WTC11 (cell line): Measurements from ENCODE around the gene EEFSEC. TPM values are rescaled to one million over a fixed set of nuclear protein-coding genes. Genes with fewer than 3 reads are reported as not detected.

Experiments
- ATAC-seq: fragments of 200-7000 bp; cut with Tn5 transposase; 2 replicates; pipeline ENCODE4 v1.10.0; 2021; ENCODE audit warnings: mild to moderate bottlenecking, moderate library complexity
- CTCF ChIA-PET: fragments of 300-600 bp; sonication (Branson Sonifier 250); formaldehyde crosslinking; loops from one replicate; lab custom pipeline; 2021; ENCODE audit warnings: antibody characterized with exemption; lab: Charles Lee
- POLR2A ChIA-PET: fragments of 350-600 bp; sonication (Branson Sonifier 250); formaldehyde crosslinking; loops from one replicate; lab custom pipeline; 2021; ENCODE audit warnings: antibody characterized with exemption; lab: Charles Lee
- DNase-seq: peaks from one replicate; pipeline ENCODE4 v3.0.0; 2021; ENCODE audit warnings: low spot score
- H3K27ac Mint-ChIP-seq: 2 replicates; pipeline ENCODE4 v1.8.0; 2021; ENCODE audit warnings: mixed read lengths
- H3K27me3 Mint-ChIP-seq: 2 replicates; pipeline ENCODE4 v1.8.0; 2021; ENCODE audit warnings: low read depth, mild to moderate bottlenecking, moderate library complexity, mixed read lengths
- H3K36me3 Mint-ChIP-seq: 2 replicates; pipeline ENCODE4 v1.8.0; 2021; ENCODE audit warnings: mixed read lengths
- H3K4me1 Mint-ChIP-seq: 2 replicates; pipeline ENCODE4 v1.8.0; 2022; ENCODE audit warnings: mixed read lengths
- H3K4me3 Mint-ChIP-seq: 2 replicates; pipeline ENCODE4 v1.8.0; 2021; ENCODE audit warnings: mild to moderate bottlenecking, moderate library complexity, mixed read lengths
- H3K9me3 Mint-ChIP-seq: 2 replicates; pipeline ENCODE4 v1.8.0; 2021; ENCODE audit warnings: mixed read lengths
- CREB1 ChIP-seq: sonication (generic); formaldehyde crosslinking; IDR thresholded peaks from 2 replicates; pipeline ENCODE4 v1.8.0; 2023; ENCODE audit warnings: mild to moderate bottlenecking, missing genetic modification reagents
- ESRRA ChIP-seq: sonication (generic); formaldehyde crosslinking; IDR thresholded peaks from 2 replicates; pipeline ENCODE4 v1.8.1; 2022; ENCODE audit warnings: mild to moderate bottlenecking, missing genetic modification reagents, borderline replicate concordance
- FOXJ3 ChIP-seq: sonication (generic); formaldehyde crosslinking; IDR thresholded peaks from 2 replicates; pipeline ENCODE4 v1.9.0; 2021; ENCODE audit warnings: missing genetic modification reagents, mild to moderate bottlenecking, borderline replicate concordance
- KAT7 ChIP-seq: sonication (generic); formaldehyde crosslinking; IDR thresholded peaks from 2 replicates; pipeline ENCODE4 v1.8.1; 2023; ENCODE audit warnings: missing genetic modification reagents, mild to moderate bottlenecking, borderline replicate concordance
- MYBL2 ChIP-seq: sonication (generic); formaldehyde crosslinking; IDR thresholded peaks from 2 replicates; pipeline ENCODE4 v1.8.1; 2023; ENCODE audit warnings: mild to moderate bottlenecking, moderate library complexity, missing genetic modification reagents
- NFYB ChIP-seq: sonication (generic); formaldehyde crosslinking; conservative IDR thresholded peaks from 2 replicates; pipeline ENCODE4 v1.8.0; 2022; ENCODE audit warnings: low read depth, missing genetic modification reagents
- NR2C2 ChIP-seq: sonication (generic); formaldehyde crosslinking; IDR thresholded peaks from 2 replicates; pipeline ENCODE4 v1.8.0; 2022; ENCODE audit warnings: mild to moderate bottlenecking, missing genetic modification reagents
- OVOL2 ChIP-seq: fragments of 250-450 bp; sonication (Bioruptor Pico); IDR thresholded peaks from 2 replicates; pipeline ENCODE4 v1.9.0; 2021; ENCODE audit warnings: mild to moderate bottlenecking, borderline replicate concordance
- PRRX2 ChIP-seq: fragments of 250-450 bp; sonication (Bioruptor Pico); IDR thresholded peaks from 2 replicates; pipeline ENCODE4 v1.8.0; 2021; ENCODE audit warnings: mild to moderate bottlenecking
- SMAD4 ChIP-seq: sonication (generic); formaldehyde crosslinking; IDR thresholded peaks from 2 replicates; pipeline ENCODE4 v1.8.0; 2022; ENCODE audit warnings: mild to moderate bottlenecking, missing genetic modification reagents
- TEAD1 ChIP-seq: sonication (generic); formaldehyde crosslinking; IDR thresholded peaks from 2 replicates; pipeline ENCODE4 v1.8.0; 2022; ENCODE audit warnings: mild to moderate bottlenecking, missing genetic modification reagents
- TP53 ChIP-seq: sonication (generic); formaldehyde crosslinking; IDR thresholded peaks from 2 replicates; pipeline ENCODE4 v1.8.1; 2023; ENCODE audit warnings: mild to moderate bottlenecking, missing genetic modification reagents
- ZNF232 ChIP-seq: sonication (generic); formaldehyde crosslinking; IDR thresholded peaks from 2 replicates; pipeline ENCODE4 v1.8.0; 2022; ENCODE audit warnings: mild to moderate bottlenecking, missing genetic modification reagents
- ZNF423 ChIP-seq: fragments of 250-450 bp; sonication (Bioruptor Pico); IDR thresholded peaks from 2 replicates; pipeline ENCODE4 v2.1.2; 2022; ENCODE audit warnings: mild to moderate bottlenecking, moderate library complexity
- total RNA-seq: library from RNA; stranded (reverse); gene quantifications from 3 replicates; pipeline ENCODE4 v1.2.3, GENCODE V29; 2021
- TF ChIP-seq, protein P1 (sequence below): sonication (generic); formaldehyde crosslinking; IDR thresholded peaks from 2 replicates; pipeline ENCODE4 v1.8.0; 2022; ENCODE audit warnings: missing genetic modification reagents
- TF ChIP-seq, protein P2 (sequence below): sonication (generic); formaldehyde crosslinking; IDR thresholded peaks from 2 replicates; pipeline ENCODE4 v1.8.1; 2022; ENCODE audit warnings: mild to moderate bottlenecking, missing genetic modification reagents, moderate library complexity, borderline replicate concordance
- TF ChIP-seq, protein P3 (sequence below): sonication (generic); formaldehyde crosslinking; IDR thresholded peaks from 2 replicates; pipeline ENCODE4 v1.8.1; 2023; ENCODE audit warnings: mild to moderate bottlenecking, missing genetic modification reagents, moderate library complexity
- TF ChIP-seq, protein P4 (sequence below): fragments of 250-450 bp; sonication (Bioruptor Pico); IDR thresholded peaks from 2 replicates; pipeline ENCODE4 v1.9.0; 2021; ENCODE audit warnings: mild to moderate bottlenecking
- TF ChIP-seq, protein P5 (sequence below): sonication (generic); formaldehyde crosslinking; IDR thresholded peaks from 2 replicates; pipeline ENCODE4 v1.8.0; 2023; ENCODE audit warnings: missing genetic modification reagents
- TF ChIP-seq, protein P6 (sequence below): sonication (generic); formaldehyde crosslinking; IDR thresholded peaks from 2 replicates; pipeline ENCODE4 v1.8.1; 2022; ENCODE audit warnings: low read depth, mild to moderate bottlenecking, moderate library complexity, missing genetic modification reagents, borderline replicate concordance
- TF ChIP-seq, protein P7 (sequence below): sonication (generic); formaldehyde crosslinking; IDR thresholded peaks from 2 replicates; pipeline ENCODE4 v1.8.1; 2023; ENCODE audit warnings: mild to moderate bottlenecking, missing genetic modification reagents
- TF ChIP-seq, protein P8 (sequence below): sonication (generic); formaldehyde crosslinking; IDR thresholded peaks from 2 replicates; pipeline ENCODE4 v1.8.1; 2022; ENCODE audit warnings: mild to moderate bottlenecking, moderate library complexity, missing genetic modification reagents

Gene EEFSEC
- total RNA-seq, 1 experiment from 2014 or later: 13.7 TPM

DNA sequence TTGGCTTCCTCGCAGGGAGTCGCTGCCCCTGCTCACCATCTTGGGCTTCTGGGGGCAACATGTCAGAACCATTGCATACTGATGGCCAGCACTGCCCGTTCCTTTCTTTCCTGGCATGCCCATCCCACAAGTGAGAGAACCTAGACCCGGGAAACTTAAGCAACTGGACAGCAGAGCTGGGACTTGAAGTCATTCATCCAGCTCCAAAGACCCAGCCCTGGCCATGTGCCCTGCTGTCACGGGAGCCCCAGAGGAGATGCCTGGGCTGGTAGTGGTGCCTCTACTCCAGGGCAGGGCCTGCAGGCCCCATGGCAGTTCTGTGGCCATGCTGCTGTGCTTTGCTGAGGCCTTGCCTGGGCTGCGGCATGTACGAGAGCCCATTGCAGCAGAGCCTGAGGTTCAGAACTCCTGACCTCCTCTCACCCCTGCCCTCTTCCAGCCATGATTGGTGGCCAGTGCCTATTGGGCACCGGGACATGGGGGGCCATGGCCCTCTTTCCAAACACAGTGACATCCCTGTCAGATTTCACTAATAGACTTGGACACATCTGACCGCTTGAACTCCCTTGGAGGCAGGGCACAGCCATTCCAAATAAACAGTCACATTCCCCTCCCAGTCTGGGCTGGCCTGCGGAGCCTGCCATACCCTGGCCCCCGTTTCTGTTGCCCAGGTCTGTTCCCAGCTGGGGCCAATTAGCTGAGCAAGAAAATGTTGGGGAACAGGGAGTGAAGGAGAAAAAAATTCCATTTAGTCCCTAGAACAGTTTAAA lies 115.9 kb downstream of the EEFSEC start:
- no peak for ATAC-seq
- Mint-ChIP-seq H3K9me3 (no peaks in the 10 kb centered on the region), H3K27me3 (no peaks in the 10 kb centered on the region), H3K4me3 (no peak overlapping the region), H3K36me3 (peaks cover 3% of the 10 kb centered on the region; the same call in 1 of the 2 replicates), H3K27ac (no peak overlapping the region), H3K4me1 (peaks cover 49% of the 10 kb centered on the region)
- TF ChIP-seq, protein P1, sequence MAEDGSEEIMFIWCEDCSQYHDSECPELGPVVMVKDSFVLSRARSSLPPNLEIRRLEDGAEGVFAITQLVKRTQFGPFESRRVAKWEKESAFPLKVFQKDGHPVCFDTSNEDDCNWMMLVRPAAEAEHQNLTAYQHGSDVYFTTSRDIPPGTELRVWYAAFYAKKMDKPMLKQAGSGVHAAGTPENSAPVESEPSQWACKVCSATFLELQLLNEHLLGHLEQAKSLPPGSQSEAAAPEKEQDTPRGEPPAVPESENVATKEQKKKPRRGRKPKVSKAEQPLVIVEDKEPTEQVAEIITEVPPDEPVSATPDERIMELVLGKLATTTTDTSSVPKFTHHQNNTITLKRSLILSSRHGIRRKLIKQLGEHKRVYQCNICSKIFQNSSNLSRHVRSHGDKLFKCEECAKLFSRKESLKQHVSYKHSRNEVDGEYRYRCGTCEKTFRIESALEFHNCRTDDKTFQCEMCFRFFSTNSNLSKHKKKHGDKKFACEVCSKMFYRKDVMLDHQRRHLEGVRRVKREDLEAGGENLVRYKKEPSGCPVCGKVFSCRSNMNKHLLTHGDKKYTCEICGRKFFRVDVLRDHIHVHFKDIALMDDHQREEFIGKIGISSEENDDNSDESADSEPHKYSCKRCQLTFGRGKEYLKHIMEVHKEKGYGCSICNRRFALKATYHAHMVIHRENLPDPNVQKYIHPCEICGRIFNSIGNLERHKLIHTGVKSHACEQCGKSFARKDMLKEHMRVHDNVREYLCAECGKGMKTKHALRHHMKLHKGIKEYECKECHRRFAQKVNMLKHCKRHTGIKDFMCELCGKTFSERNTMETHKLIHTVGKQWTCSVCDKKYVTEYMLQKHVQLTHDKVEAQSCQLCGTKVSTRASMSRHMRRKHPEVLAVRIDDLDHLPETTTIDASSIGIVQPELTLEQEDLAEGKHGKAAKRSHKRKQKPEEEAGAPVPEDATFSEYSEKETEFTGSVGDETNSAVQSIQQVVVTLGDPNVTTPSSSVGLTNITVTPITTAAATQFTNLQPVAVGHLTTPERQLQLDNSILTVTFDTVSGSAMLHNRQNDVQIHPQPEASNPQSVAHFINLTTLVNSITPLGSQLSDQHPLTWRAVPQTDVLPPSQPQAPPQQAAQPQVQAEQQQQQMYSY (CRISPR knock-in tag): no peak
- TF ChIP-seq, protein P2, sequence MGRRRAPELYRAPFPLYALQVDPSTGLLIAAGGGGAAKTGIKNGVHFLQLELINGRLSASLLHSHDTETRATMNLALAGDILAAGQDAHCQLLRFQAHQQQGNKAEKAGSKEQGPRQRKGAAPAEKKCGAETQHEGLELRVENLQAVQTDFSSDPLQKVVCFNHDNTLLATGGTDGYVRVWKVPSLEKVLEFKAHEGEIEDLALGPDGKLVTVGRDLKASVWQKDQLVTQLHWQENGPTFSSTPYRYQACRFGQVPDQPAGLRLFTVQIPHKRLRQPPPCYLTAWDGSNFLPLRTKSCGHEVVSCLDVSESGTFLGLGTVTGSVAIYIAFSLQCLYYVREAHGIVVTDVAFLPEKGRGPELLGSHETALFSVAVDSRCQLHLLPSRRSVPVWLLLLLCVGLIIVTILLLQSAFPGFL (CRISPR knock-in tag): no peak
- TF ChIP-seq PRRX2 (CRISPR knock-in tag) (no peak), KAT7 (CRISPR knock-in tag) (no peak), ZNF232 (CRISPR knock-in tag) (no peak), OVOL2 (CRISPR knock-in tag) (no peak), MYBL2 (CRISPR knock-in tag) (no peak), SMAD4 (CRISPR knock-in tag) (no peak)
- TF ChIP-seq, protein P3, sequence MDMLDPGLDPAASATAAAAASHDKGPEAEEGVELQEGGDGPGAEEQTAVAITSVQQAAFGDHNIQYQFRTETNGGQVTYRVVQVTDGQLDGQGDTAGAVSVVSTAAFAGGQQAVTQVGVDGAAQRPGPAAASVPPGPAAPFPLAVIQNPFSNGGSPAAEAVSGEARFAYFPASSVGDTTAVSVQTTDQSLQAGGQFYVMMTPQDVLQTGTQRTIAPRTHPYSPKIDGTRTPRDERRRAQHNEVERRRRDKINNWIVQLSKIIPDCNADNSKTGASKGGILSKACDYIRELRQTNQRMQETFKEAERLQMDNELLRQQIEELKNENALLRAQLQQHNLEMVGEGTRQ (CRISPR knock-in tag): no peak
- DNase-seq: no peak
- CTCF ChIA-PET: interaction anchor here (1.3 to 1.5 kb wide), 2 partner anchors 43 to 169 kb away, joined by 3 to 5 read pairs; no protein-coding TSS in a partner anchor
- POLR2A ChIA-PET: no interaction called here

DNA sequence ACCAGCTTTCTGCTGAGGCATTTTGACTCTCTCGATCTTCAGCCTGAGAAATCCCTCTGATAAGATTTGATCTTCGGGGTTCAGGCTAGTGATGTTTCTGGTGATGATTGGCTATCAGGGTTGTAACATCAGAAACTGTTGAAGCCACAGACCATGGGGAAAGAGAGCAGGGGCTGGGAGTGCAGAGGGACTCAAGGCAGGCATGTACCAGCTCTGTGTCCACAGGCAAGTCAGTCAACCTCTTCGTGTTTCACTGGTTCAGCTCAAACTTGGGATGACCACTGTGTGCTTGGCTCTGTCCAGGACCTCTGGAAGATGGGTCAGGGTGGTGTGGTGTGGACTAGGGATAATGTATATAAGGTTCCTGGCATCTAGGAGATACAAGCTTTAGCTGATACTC lies 116.5 kb downstream of the EEFSEC start:
- Mint-ChIP-seq H3K36me3 (peaks cover 3% of the 10 kb centered on the region; the same call in 1 of the 2 replicates), H3K27ac (no peak overlapping the region), H3K4me3 (no peak overlapping the region), H3K9me3 (no peaks in the 10 kb centered on the region), H3K4me1 (peaks cover 55% of the 10 kb centered on the region), H3K27me3 (no peaks in the 10 kb centered on the region)
- ChIA-PET CTCF (interaction anchor here (1.1 to 1.8 kb wide), 4 partner anchors 9 to 168 kb away, joined by 3 to 10 read pairs (median 4); no protein-coding TSS in a partner anchor), POLR2A (no interaction called here)
- no peak for ATAC-seq
- no peak for DNase-seq
- TF ChIP-seq, protein P4, sequence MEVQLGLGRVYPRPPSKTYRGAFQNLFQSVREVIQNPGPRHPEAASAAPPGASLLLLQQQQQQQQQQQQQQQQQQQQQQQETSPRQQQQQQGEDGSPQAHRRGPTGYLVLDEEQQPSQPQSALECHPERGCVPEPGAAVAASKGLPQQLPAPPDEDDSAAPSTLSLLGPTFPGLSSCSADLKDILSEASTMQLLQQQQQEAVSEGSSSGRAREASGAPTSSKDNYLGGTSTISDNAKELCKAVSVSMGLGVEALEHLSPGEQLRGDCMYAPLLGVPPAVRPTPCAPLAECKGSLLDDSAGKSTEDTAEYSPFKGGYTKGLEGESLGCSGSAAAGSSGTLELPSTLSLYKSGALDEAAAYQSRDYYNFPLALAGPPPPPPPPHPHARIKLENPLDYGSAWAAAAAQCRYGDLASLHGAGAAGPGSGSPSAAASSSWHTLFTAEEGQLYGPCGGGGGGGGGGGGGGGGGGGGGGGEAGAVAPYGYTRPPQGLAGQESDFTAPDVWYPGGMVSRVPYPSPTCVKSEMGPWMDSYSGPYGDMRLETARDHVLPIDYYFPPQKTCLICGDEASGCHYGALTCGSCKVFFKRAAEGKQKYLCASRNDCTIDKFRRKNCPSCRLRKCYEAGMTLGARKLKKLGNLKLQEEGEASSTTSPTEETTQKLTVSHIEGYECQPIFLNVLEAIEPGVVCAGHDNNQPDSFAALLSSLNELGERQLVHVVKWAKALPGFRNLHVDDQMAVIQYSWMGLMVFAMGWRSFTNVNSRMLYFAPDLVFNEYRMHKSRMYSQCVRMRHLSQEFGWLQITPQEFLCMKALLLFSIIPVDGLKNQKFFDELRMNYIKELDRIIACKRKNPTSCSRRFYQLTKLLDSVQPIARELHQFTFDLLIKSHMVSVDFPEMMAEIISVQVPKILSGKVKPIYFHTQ (CRISPR knock-in tag): no peak
- TF ChIP-seq, protein P5, sequence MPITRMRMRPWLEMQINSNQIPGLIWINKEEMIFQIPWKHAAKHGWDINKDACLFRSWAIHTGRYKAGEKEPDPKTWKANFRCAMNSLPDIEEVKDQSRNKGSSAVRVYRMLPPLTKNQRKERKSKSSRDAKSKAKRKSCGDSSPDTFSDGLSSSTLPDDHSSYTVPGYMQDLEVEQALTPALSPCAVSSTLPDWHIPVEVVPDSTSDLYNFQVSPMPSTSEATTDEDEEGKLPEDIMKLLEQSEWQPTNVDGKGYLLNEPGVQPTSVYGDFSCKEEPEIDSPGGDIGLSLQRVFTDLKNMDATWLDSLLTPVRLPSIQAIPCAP (CRISPR knock-in tag): no peak
- TF ChIP-seq ESRRA (CRISPR knock-in tag) (no peak), ZNF423 (no peak), TP53 (CRISPR knock-in tag) (no peak), NFYB (no peak), TEAD1 (CRISPR knock-in tag) (no peak), FOXJ3 (CRISPR knock-in tag) (no peak), NR2C2 (no peak), CREB1 (CRISPR knock-in tag) (no peak)
- TF ChIP-seq, protein P6, sequence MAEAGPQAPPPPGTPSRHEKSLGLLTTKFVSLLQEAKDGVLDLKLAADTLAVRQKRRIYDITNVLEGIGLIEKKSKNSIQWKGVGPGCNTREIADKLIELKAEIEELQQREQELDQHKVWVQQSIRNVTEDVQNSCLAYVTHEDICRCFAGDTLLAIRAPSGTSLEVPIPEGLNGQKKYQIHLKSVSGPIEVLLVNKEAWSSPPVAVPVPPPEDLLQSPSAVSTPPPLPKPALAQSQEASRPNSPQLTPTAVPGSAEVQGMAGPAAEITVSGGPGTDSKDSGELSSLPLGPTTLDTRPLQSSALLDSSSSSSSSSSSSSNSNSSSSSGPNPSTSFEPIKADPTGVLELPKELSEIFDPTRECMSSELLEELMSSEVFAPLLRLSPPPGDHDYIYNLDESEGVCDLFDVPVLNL (CRISPR knock-in tag): no peak
- TF ChIP-seq, protein P7, sequence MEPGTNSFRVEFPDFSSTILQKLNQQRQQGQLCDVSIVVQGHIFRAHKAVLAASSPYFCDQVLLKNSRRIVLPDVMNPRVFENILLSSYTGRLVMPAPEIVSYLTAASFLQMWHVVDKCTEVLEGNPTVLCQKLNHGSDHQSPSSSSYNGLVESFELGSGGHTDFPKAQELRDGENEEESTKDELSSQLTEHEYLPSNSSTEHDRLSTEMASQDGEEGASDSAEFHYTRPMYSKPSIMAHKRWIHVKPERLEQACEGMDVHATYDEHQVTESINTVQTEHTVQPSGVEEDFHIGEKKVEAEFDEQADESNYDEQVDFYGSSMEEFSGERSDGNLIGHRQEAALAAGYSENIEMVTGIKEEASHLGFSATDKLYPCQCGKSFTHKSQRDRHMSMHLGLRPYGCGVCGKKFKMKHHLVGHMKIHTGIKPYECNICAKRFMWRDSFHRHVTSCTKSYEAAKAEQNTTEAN (CRISPR knock-in tag): no peak
- TF ChIP-seq, protein P8, sequence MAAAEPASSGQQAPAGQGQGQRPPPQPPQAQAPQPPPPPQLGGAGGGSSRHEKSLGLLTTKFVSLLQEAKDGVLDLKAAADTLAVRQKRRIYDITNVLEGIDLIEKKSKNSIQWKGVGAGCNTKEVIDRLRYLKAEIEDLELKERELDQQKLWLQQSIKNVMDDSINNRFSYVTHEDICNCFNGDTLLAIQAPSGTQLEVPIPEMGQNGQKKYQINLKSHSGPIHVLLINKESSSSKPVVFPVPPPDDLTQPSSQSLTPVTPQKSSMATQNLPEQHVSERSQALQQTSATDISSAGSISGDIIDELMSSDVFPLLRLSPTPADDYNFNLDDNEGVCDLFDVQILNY (CRISPR knock-in tag): no peak
